OCI-LY1 (cell line): Measurements from ENCODE around the gene MOGAT1.

Source experiments
- CTCF ChIP-seq: fragments of 200-600 bp; sonication (generic), shearing (Covaris generic); IDR thresholded peaks from 2 replicates; pipeline ENCODE4 v1.5.1; 2017; ENCODE audit warnings: mild to moderate bottlenecking, antibody characterized with exemption, low read length, moderate library complexity, mixed read lengths
- EZH2 ChIP-seq: fragments of 200-600 bp; sonication (generic), shearing (Covaris generic); IDR thresholded peaks from 2 replicates; pipeline ENCODE4 v1.8.0; 2017; ENCODE audit warnings: borderline replicate concordance, mixed run types, mild to moderate bottlenecking, antibody characterized with exemption, low read length, moderate library complexity, mixed read lengths

GRCh38 chr2:222733846-222734702, 62.6 kb downstream of the MOGAT1 start:
- no peak for TF ChIP-seq EZH2
- no peak for TF ChIP-seq CTCF
